IMR-90 (cell line): ENCODE measurements around the gene MAP1LC3C. TPM values are rescaled to one million over a fixed set of nuclear protein-coding genes. Genes with fewer than 3 reads are reported as not detected.

ENCODE experiments used
- ATAC-seq: fragments of 200-7000 bp; cut with Tn5 transposase; 2 replicates; pipeline ENCODE4 v1.9.1; 2020; ENCODE audit warnings: low read depth, mild to moderate bottlenecking, moderate library complexity
- BruUV-seq: library from RNA; stranded (reverse); fragments of 400-500 nt; replicated peaks from 2 replicates; lab custom pipeline; 2021; lab: Mats Ljungman, UMichigan
- CTCF ChIA-PET: fragments of 300-600 bp; formaldehyde crosslinking; extraction: SDS; loops from one replicate; lab custom pipeline; 2021; ENCODE audit warnings: antibody characterized with exemption; lab: Yijun Ruan, JAX
- POLR2A ChIA-PET: fragments of 300-600 bp; sonication (Branson Sonifier 250); formaldehyde crosslinking; loops from one replicate; lab custom pipeline; 2022; ENCODE audit warnings: antibody characterized with exemption; ENCODE audit not compliant: unreplicated experiment; lab: Charles Lee
- DNase-seq: peaks from one replicate; pipeline ENCODE4 v3.0.0; 2013
- H2AFZ ChIP-seq: replicated peaks from 2 replicates; pipeline ENCODE3; 2013; ENCODE audit warnings: low read length, mild to moderate bottlenecking; ENCODE audit not compliant: poor library complexity
- H2AK5ac ChIP-seq: 2 replicates; pipeline ENCODE4 v1.6.1; 2013; ENCODE audit warnings: low read depth, low read length, inconsistent platforms
- H2AK9ac ChIP-seq: replicated peaks from 2 replicates; pipeline ENCODE3; 2013; ENCODE audit warnings: mild to moderate bottlenecking, low read depth, low read length, moderate library complexity; ENCODE audit not compliant: poor library complexity
- H2BK120ac ChIP-seq: 2 replicates; pipeline ENCODE4 v1.6.1; 2013; ENCODE audit warnings: low read depth, low read length, inconsistent platforms
- H2BK15ac ChIP-seq: 3 replicates; pipeline ENCODE4 v1.6.1; 2013; ENCODE audit warnings: low read depth, low read length, inconsistent platforms
- H2BK20ac ChIP-seq: 2 replicates; pipeline ENCODE4 v1.6.1; 2013; ENCODE audit warnings: low read depth, mild to moderate bottlenecking, inconsistent platforms, low read length, moderate library complexity
- H2BK5ac ChIP-seq: 2 replicates; pipeline ENCODE4 v1.6.1; 2013; ENCODE audit warnings: mild to moderate bottlenecking, low read depth, low read length, inconsistent platforms; ENCODE audit not compliant: poor library complexity, severe bottlenecking
- H3K14ac ChIP-seq: replicated peaks from 2 replicates; pipeline ENCODE4 v1.6.1; 2013; ENCODE audit warnings: low read depth, low read length, inconsistent platforms
- H3K18ac ChIP-seq: 2 replicates; pipeline ENCODE4 v1.6.1; 2013; ENCODE audit warnings: low read depth, low read length, control low read depth
- H3K23ac ChIP-seq: 2 replicates; pipeline ENCODE4 v1.6.1; 2013; ENCODE audit warnings: low read depth, low read length, inconsistent platforms
- H3K27ac ChIP-seq: 2 replicates; pipeline ENCODE4 v1.5.1; 2013; ENCODE audit warnings: mild to moderate bottlenecking, control low read depth, low read length; ENCODE audit not compliant: insufficient read depth
- H3K27me3 ChIP-seq: 2 replicates; pipeline ENCODE4 v1.6.1; 2013; ENCODE audit warnings: low read length; ENCODE audit not compliant: control insufficient read depth, insufficient read depth
- H3K36me3 ChIP-seq: 2 replicates; pipeline ENCODE4 v1.6.1; 2013; ENCODE audit warnings: low read length, mixed read lengths; ENCODE audit not compliant: control insufficient read depth, insufficient read depth
- H3K4ac ChIP-seq: 2 replicates; pipeline ENCODE4 v1.6.1; 2013; ENCODE audit warnings: low read depth, low read length, inconsistent platforms
- H3K4me1 ChIP-seq: 2 replicates; pipeline ENCODE4 v1.6.1; 2013; ENCODE audit warnings: low read length, mixed read lengths; ENCODE audit not compliant: control insufficient read depth, insufficient read depth
- H3K4me2 ChIP-seq: 2 replicates; pipeline ENCODE4 v1.6.1; 2013; ENCODE audit warnings: low read depth, mild to moderate bottlenecking, control low read depth, low read length, moderate library complexity
- H3K4me3 ChIP-seq: 2 replicates; pipeline ENCODE4 v1.5.1; 2013; ENCODE audit warnings: low read depth, mild to moderate bottlenecking, control low read depth, low read length, moderate library complexity; ENCODE audit not compliant: insufficient read depth
- H3K56ac ChIP-seq: 2 replicates; pipeline ENCODE4 v1.6.1; 2013; ENCODE audit warnings: low read length, inconsistent platforms; ENCODE audit not compliant: insufficient read depth; ENCODE audit errors: extremely low read depth
- H3K79me1 ChIP-seq, 2 experiments: 2 replicates each; pipeline ENCODE4 v1.6.1; 2013; ENCODE audit warnings: low read length in 2 of 2, inconsistent platforms in 1 of 2, low read depth in 1 of 2
- H3K9ac ChIP-seq: 2 replicates; pipeline ENCODE4 v1.6.1; 2013; ENCODE audit warnings: low read depth, low read length, control low read depth
- H3K9me1 ChIP-seq: 2 replicates; pipeline ENCODE4 v1.6.1; 2013; ENCODE audit warnings: low read length, inconsistent platforms; ENCODE audit not compliant: insufficient read depth
- H3K9me3 ChIP-seq: 2 replicates; pipeline ENCODE4 v1.6.1; 2013; ENCODE audit warnings: low read length; ENCODE audit not compliant: control insufficient read depth, insufficient read depth
- H4K20me1 ChIP-seq: 2 replicates; pipeline ENCODE4 v1.6.1; 2013; ENCODE audit warnings: low read length, inconsistent platforms; ENCODE audit not compliant: insufficient read depth
- H4K5ac ChIP-seq: 2 replicates; pipeline ENCODE4 v1.6.1; 2013; ENCODE audit warnings: mild to moderate bottlenecking, low read depth, low read length, control low read depth
- H4K8ac ChIP-seq, 2 experiments: 2 replicates each; pipeline ENCODE4 v1.6.1; 2013; ENCODE audit warnings: low read depth in 2 of 2, low read length in 2 of 2, control low read depth in 1 of 2, inconsistent platforms in 1 of 2
- H4K91ac ChIP-seq: 2 replicates; pipeline ENCODE4 v1.6.1; 2013; ENCODE audit warnings: low read depth, low read length, inconsistent platforms; ENCODE audit not compliant: insufficient read depth
- CEBPB ChIP-seq: IDR thresholded peaks from 2 replicates; pipeline ENCODE4 v1.6.1; 2012; ENCODE audit warnings: low read depth, low read length, improper control_type of control experiment
- MAFK ChIP-seq: IDR thresholded peaks from 2 replicates; pipeline ENCODE4 v1.6.1; 2012; ENCODE audit warnings: low read depth, low read length, improper control_type of control experiment
- RCOR1 ChIP-seq: IDR thresholded peaks from 2 replicates; pipeline ENCODE4 v1.6.1; 2012; ENCODE audit warnings: mild to moderate bottlenecking, low read length, improper control_type of control experiment; ENCODE audit not compliant: insufficient replicate concordance
- SMC3 ChIP-seq: fragments of 150-350 bp; IDR thresholded peaks from 2 replicates; pipeline ENCODE4 v1.6.1; 2016; ENCODE audit warnings: low read depth, mild to moderate bottlenecking, antibody characterized with exemption, low read length, moderate library complexity
- USF2 ChIP-seq: fragments of 150-350 bp; IDR thresholded peaks from 2 replicates; pipeline ENCODE4 v1.6.1; 2017; ENCODE audit warnings: mild to moderate bottlenecking, antibody characterized with exemption, low read length, low read depth
- WGBS, 2 experiments: methylation state at CpG; one replicate each; pipeline versions ENCODE4 v1.1.5 to v1.1.7; 2013; ENCODE audit warnings: missing lambda C conversion rate in 2 of 2; ENCODE audit not compliant: insufficient read length in 1 of 2; ENCODE audit errors: extremely low coverage in 2 of 2; 5-methylcytosine and 5-hydroxymethylcytosine counted together
- dilution Hi-C: fragments of 300-500 bp; cut with HindIII; formaldehyde crosslinking; loops from one replicate; pipeline ENCODE4 v1.14.3; 2018; ENCODE audit warnings: low sequenced_read_pairs; ENCODE audit not compliant: unreplicated experiment
- in situ Hi-C: fragments of 300-500 bp; cut with MboI; formaldehyde crosslinking; loops from 3 replicates; pipeline ENCODE4 v1.14.3; 2019; ENCODE audit warnings: low sequenced_read_pairs, inconsistent platforms, mixed read lengths
- intact Hi-C: fragments of 100-400 bp; cut with micrococcal nuclease; formaldehyde crosslinking; loops from 2 replicates; pipeline ENCODE4 v1.10.0; 2022
- polyA plus RNA-seq, 3 experiments: library from polyadenylated mRNA; depleted of rRNA; stranded (reverse); fragments of >200 nt; gene quantifications; 2 replicates each; pipeline ENCODE4 v1.2.3, GENCODE V29; 2012; ENCODE audit warnings: low replicate concordance in 1 of 3
- total RNA-seq: library from RNA; depleted of rRNA; stranded (reverse); fragments of >200 nt; gene quantifications from 2 replicates; pipeline ENCODE4 v1.2.3, GENCODE V29; 2012
- TF ChIP-seq, protein P1 (sequence below): fragments of 150-350 bp; IDR thresholded peaks from 2 replicates; pipeline ENCODE4 v1.6.1; 2016; ENCODE audit warnings: low read depth, mild to moderate bottlenecking, low read length, moderate library complexity, borderline replicate concordance

The MAP1LC3C gene
- total and polyA plus RNA-seq, 2 of the 4 experiments (the other 2 are of a cell fraction): under 0.01 TPM; not detected in 1

GRCh38 chr1:242030071-242030470 is 31.2 kb upstream of the MAP1LC3C start:
- Histone ChIP-seq H3K36me3 (no peaks in the 10 kb centered on the region), H3K4me3 (no peak overlapping the region), H3K14ac (no peak overlapping the region), H3K18ac (no peak overlapping the region), H4K91ac (no peak overlapping the region), H2BK15ac (no peak overlapping the region), H2BK5ac (no peak overlapping the region), H3K27me3 (no peaks in the 10 kb centered on the region), H4K8ac (no peak overlapping the region), H3K4me1 (no peaks in the 10 kb centered on the region), H3K4me2 (no peak overlapping the region), H2AK5ac (no peak overlapping the region), H2AK9ac (no peak overlapping the region), H2AFZ (no peak overlapping the region), H3K4ac (no peak overlapping the region), H3K79me1 (no peaks in the 10 kb centered on the region), H3K27ac (no peak overlapping the region), H3K56ac (no peak overlapping the region), H3K9me1 (no peaks in the 10 kb centered on the region), H2BK20ac (no peak overlapping the region), H4K20me1 (no peaks in the 10 kb centered on the region), H3K9ac (no peak overlapping the region), H2BK120ac (no peak overlapping the region), H4K5ac (no peak overlapping the region), H3K23ac (no peak overlapping the region), H3K9me3 (no peaks in the 10 kb centered on the region; the same call in 1 of the 2 replicates)
- dilution Hi-C loops (no loop called here), intact Hi-C loops (no loop called here), in situ Hi-C loops (no loop called here)
- BruUV-seq: no TSS peak
- ATAC-seq: no peak
- ChIA-PET CTCF (no interaction called here), POLR2A (no interaction called here)
- DNase-seq: no peak
- no CpG with 5 or more reads among the region's 1 CpG for WGBS, 2 experiments
- TF ChIP-seq SMC3: no peak
- TF ChIP-seq, protein P1, sequence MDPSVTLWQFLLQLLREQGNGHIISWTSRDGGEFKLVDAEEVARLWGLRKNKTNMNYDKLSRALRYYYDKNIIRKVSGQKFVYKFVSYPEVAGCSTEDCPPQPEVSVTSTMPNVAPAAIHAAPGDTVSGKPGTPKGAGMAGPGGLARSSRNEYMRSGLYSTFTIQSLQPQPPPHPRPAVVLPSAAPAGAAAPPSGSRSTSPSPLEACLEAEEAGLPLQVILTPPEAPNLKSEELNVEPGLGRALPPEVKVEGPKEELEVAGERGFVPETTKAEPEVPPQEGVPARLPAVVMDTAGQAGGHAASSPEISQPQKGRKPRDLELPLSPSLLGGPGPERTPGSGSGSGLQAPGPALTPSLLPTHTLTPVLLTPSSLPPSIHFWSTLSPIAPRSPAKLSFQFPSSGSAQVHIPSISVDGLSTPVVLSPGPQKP: no peak
- no peak for TF ChIP-seq MAFK
- no peak for TF ChIP-seq USF2
- no peak for TF ChIP-seq CEBPB
- no peak for TF ChIP-seq RCOR1
